ENCODE data around the gene UHRF1. TPM values are rescaled to one million over a fixed set of nuclear protein-coding genes. Genes with fewer than 3 reads are reported as not detected.
"Not testable (repeated sequence)": the region's sequence is repeated elsewhere in the genome, so short reads cannot be mapped to it uniquely, and the experiment has no call there.

Gene UHRF1
- total and polyA plus RNA-seq, 2 of the 13 experiments (the other 11 are each of a cell fraction or from before 2014, with no cell fraction given), result 6.8 to 78.4 TPM

DNA sequence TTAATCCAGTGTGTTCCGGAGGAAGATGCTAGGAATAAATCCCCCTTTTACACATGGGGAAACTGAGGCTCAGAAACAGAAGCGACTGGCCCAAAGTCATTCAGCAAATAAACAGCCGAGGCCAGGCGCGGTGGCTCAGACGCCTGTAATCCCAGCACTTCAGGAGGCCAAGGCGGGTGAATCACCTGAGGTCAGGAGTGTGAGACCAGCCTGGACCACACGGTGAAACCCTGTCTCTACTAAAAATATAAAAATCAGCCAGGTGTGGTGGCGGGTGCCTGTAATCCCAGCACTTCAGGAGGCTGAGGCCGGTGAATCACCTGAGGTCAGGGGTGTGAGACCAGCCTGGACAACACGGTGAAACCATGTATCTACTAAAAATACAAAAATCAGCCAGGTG is 30.3 kb upstream of the UHRF1 start:
- Histone ChIP-seq H3K4me1 (ENCODE audit: insufficient read depth, low read length) (peaks cover 17% of the 10 kb centered on the region; the same call in 1 of the 2 replicates), H4K20me1 (ENCODE audit: insufficient read depth, low read length) (no peaks in the 10 kb centered on the region), H3K27me3 (ENCODE audit: control insufficient read depth in 1 of 2, insufficient read depth in 2 of 2, low read length in 2 of 2) (peaks cover 1 to 4% of the 10 kb centered on the region in 2 experiments), H3K36me3 (replicated peaks in 1 of 2; ENCODE audit: control insufficient read depth in 1 of 2, insufficient read depth in 2 of 2, low read length in 2 of 2) (no peaks in the 10 kb centered on the region), H3K27ac (ENCODE audit: extremely low read length, insufficient read depth, low read length) (no peak overlapping the region), H3K9ac (ENCODE audit: insufficient read depth, low read depth, low read length) (no peak overlapping the region), H3K4me3 (replicated peaks in 1 of 3; ENCODE audit: insufficient read depth in 1 of 3, low read depth in 2 of 3, low read length in 3 of 3) (no peak overlapping the region), H3K79me2 (ENCODE audit: insufficient read depth, low read length) (no peaks in the 10 kb centered on the region), H2AFZ (ENCODE audit: low read length) (no peak overlapping the region), H3K4me2 (ENCODE audit: low read depth, low read length) (no peak overlapping the region), H3K9me3 (ENCODE audit: low read length) (no peaks in the 10 kb centered on the region)
- BruUV-seq (replicated peaks), result no TSS peak
- in situ Hi-C loops (cut with HindIII; ENCODE audit: extremely low pct_ligation_motif_present, low pct_unique_long_range_greater_than_20kb) (loop anchor here (10.0 kb wide), 1 partner anchor 156 kb away; no protein-coding TSS in a partner anchor), intact Hi-C loops (cut with micrococcal nuclease; ENCODE audit: unreplicated experiment) (no loop called here)
- FAIRE-seq (no peak), ATAC-seq (no peak), DNase-seq (ENCODE audit: low spot score) (no peak)
- no peak for TF ChIP-seq REPIN1 (CRISPR knock-in tag; IDR thresholded peaks at IDR 0.05; ENCODE audit: borderline replicate concordance, low read depth)
- TF ChIP-seq ZNF580 (CRISPR knock-in tag; IDR thresholded peaks at IDR 0.05; ENCODE audit: borderline replicate concordance, low read depth), result no peak
- TF ChIP-seq ZNF512B (CRISPR knock-in tag; IDR thresholded peaks at IDR 0.05; ENCODE audit: borderline replicate concordance), result no peak
- TF ChIP-seq ZNF430 (CRISPR knock-in tag; IDR thresholded peaks at IDR 0.05), result no peak
- ChIA-PET CTCF (ENCODE audit: low intra/inter-chr PET ratio, low total read pairs) (no interaction called here), POLR2A (no interaction called here)
- 29% methylated on average over 10 of the region's 11 CpGs for WGBS (ENCODE audit: low lambda C conversion rate)

DNA sequence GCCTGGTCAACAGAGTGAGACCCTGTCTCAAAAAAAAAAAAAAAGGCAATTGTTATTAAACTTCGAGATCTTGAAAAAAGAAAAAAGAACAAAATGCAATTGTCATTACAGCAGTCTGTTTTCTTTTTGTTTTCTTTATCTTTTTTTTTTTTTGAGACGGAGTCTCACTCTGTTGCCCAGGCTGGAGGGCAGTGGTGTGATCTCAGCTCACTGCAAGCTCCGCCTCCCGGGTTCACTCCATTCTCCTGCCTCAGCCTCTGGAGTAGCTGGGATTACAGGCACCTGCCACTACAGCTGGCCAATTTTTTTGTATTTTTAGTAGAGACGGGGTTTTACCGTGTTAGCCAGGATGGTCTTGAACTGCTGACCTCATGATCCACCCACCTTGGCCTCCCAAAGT is 26.4 kb upstream of the UHRF1 start:
- ATAC-seq; in situ Hi-C loops (cut with HindIII; ENCODE audit: extremely low pct_ligation_motif_present, low pct_unique_long_range_greater_than_20kb); FAIRE-seq; H3K9ac ChIP-seq (ENCODE audit: insufficient read depth, low read depth, low read length); H3K27me3 ChIP-seq (ENCODE audit: control insufficient read depth in 1 of 2, insufficient read depth in 2 of 2, low read length in 2 of 2); H3K27ac ChIP-seq (ENCODE audit: extremely low read length, insufficient read depth, low read length); H2AFZ ChIP-seq (ENCODE audit: low read length); CTCF ChIA-PET (ENCODE audit: low intra/inter-chr PET ratio, low total read pairs); H4K20me1 ChIP-seq (ENCODE audit: insufficient read depth, low read length); H3K79me2 ChIP-seq (ENCODE audit: insufficient read depth, low read length); H3K9me3 ChIP-seq (ENCODE audit: low read length); POLR2A ChIA-PET; BruUV-seq (replicated peaks); H3K36me3 ChIP-seq (replicated peaks in 1 of 2; ENCODE audit: control insufficient read depth in 1 of 2, insufficient read depth in 2 of 2, low read length in 2 of 2); H3K4me2 ChIP-seq (ENCODE audit: low read depth, low read length); DNase-seq (ENCODE audit: low spot score); intact Hi-C loops (cut with micrococcal nuclease; ENCODE audit: unreplicated experiment); H3K4me3 ChIP-seq (replicated peaks in 1 of 3; ENCODE audit: insufficient read depth in 1 of 3, low read depth in 2 of 3, low read length in 3 of 3): not testable (repeated sequence)
- TF ChIP-seq ZNF121 (CRISPR knock-in tag; IDR thresholded peaks at IDR 0.05), result peak; percentile 86
- H3K4me1 ChIP-seq (ENCODE audit: insufficient read depth, low read length), result peaks cover 17% of the 10 kb centered on the region; the same call in 1 of the 2 replicates
- 14% methylated on average over 6 of the region's 6 CpGs for WGBS (ENCODE audit: low lambda C conversion rate)

DNA sequence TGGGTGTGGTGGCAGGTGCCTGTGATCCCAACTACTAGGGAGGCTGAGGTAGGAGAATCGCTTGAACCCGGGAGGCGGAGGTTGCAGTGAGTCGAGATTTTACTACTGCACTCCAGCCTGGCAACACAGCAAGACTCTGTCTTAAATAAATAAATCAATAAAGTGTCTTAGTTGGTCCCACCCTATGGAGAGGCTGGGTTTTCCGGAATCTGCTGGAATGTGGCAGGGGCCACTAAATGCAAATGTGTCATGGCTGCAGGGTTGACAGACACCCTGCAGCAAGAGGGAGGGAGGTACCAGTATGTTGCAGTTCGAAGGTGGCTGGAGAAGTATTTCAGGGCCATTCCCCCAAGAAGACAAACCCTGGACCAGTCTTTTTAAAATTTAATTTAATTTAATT is 24.3 kb upstream of the UHRF1 start:
- POLR2A ChIA-PET; H3K27me3 ChIP-seq (ENCODE audit: control insufficient read depth in 1 of 2, insufficient read depth in 2 of 2, low read length in 2 of 2); FAIRE-seq; CTCF ChIA-PET (ENCODE audit: low intra/inter-chr PET ratio, low total read pairs); H3K4me3 ChIP-seq (replicated peaks in 1 of 3; ENCODE audit: insufficient read depth in 1 of 3, low read depth in 2 of 3, low read length in 3 of 3); H3K36me3 ChIP-seq (replicated peaks in 1 of 2; ENCODE audit: control insufficient read depth in 1 of 2, insufficient read depth in 2 of 2, low read length in 2 of 2); in situ Hi-C loops (cut with HindIII; ENCODE audit: extremely low pct_ligation_motif_present, low pct_unique_long_range_greater_than_20kb); H3K4me1 ChIP-seq (ENCODE audit: insufficient read depth, low read length); intact Hi-C loops (cut with micrococcal nuclease; ENCODE audit: unreplicated experiment); H4K20me1 ChIP-seq (ENCODE audit: insufficient read depth, low read length); DNase-seq (ENCODE audit: low spot score); H3K79me2 ChIP-seq (ENCODE audit: insufficient read depth, low read length); H3K4me2 ChIP-seq (ENCODE audit: low read depth, low read length); ATAC-seq; BruUV-seq (replicated peaks); H2AFZ ChIP-seq (ENCODE audit: low read length); H3K9me3 ChIP-seq (ENCODE audit: low read length); H3K27ac ChIP-seq (ENCODE audit: extremely low read length, insufficient read depth, low read length); H3K9ac ChIP-seq (ENCODE audit: insufficient read depth, low read depth, low read length): not testable (repeated sequence)
- WGBS (ENCODE audit: low lambda C conversion rate), result 60% methylated on average over 6 of the region's 6 CpGs
